Loucy (cell line): ENCODE results near the gene TCL1A.
"Not testable (repeated sequence)": the region's sequence is repeated elsewhere in the genome, so short reads cannot be mapped to it uniquely, and the experiment has no call there.

Source experiments
- H2AFZ ChIP-seq: fragments of 200-600 bp; sonication (generic); 2 replicates; pipeline ENCODE4 v1.6.0; 2016; ENCODE audit warnings: antibody characterized with exemption, mild to moderate bottlenecking, low read length, moderate library complexity
- H3F3A ChIP-seq: fragments of 200-600 bp; 2 replicates; pipeline ENCODE4 v1.6.0; 2016; ENCODE audit warnings: antibody characterized with exemption, low read depth, mild to moderate bottlenecking
- H3K27me3 ChIP-seq: fragments of 200-600 bp; sonication (generic); 2 replicates; pipeline ENCODE4 v1.6.1; 2014; ENCODE audit warnings: low read length, mild to moderate bottlenecking; ENCODE audit not compliant: insufficient read depth, poor library complexity, severe bottlenecking
- H3K36me3 ChIP-seq: fragments of 200-600 bp; sonication (generic); 2 replicates; pipeline ENCODE4 v1.6.1; 2016; ENCODE audit warnings: low read length; ENCODE audit not compliant: insufficient read depth
- H3K4me1 ChIP-seq: fragments of 200-600 bp; sonication (generic); 2 replicates; pipeline ENCODE4 v1.5.1; 2014; ENCODE audit warnings: low read length, mild to moderate bottlenecking; ENCODE audit not compliant: insufficient read depth, poor library complexity, severe bottlenecking
- H3K4me2 ChIP-seq: fragments of 200-600 bp; sonication (generic); 2 replicates; pipeline ENCODE4 v1.6.0; 2014; ENCODE audit warnings: antibody characterized with exemption, low read length, low read depth, mild to moderate bottlenecking; ENCODE audit not compliant: poor library complexity, severe bottlenecking
- H3K4me3 ChIP-seq: fragments of 200-600 bp; sonication (generic); 2 replicates; pipeline ENCODE4 v1.5.1; 2014; ENCODE audit warnings: low read length, mild to moderate bottlenecking, mixed read lengths; ENCODE audit not compliant: poor library complexity, severe bottlenecking
- H3K79me2 ChIP-seq: fragments of 200-600 bp; sonication (generic); 2 replicates; pipeline ENCODE4 v1.6.1; 2014; ENCODE audit warnings: low read length; ENCODE audit not compliant: insufficient read depth
- H3K9ac ChIP-seq: fragments of 200-600 bp; sonication (generic); 2 replicates; pipeline ENCODE4 v1.6.0; 2014; ENCODE audit warnings: mild to moderate bottlenecking, low read depth, low read length, moderate library complexity; ENCODE audit not compliant: poor library complexity, severe bottlenecking
- H3K9me2 ChIP-seq: fragments of 200-600 bp; sonication (generic); replicated peaks from 2 replicates; pipeline ENCODE4 v1.6.1; 2016; ENCODE audit warnings: low read depth, low read length, mixed read lengths
- H3K9me3 ChIP-seq: fragments of 200-600 bp; sonication (generic); 2 replicates; pipeline ENCODE4 v1.6.1; 2014; ENCODE audit warnings: mild to moderate bottlenecking, antibody characterized with exemption, low read length, low read depth; ENCODE audit not compliant: insufficient read depth
- H4K20me1 ChIP-seq: fragments of 200-600 bp; sonication (generic); 2 replicates; pipeline ENCODE4 v1.6.0; 2014; ENCODE audit warnings: antibody characterized with exemption, low read length, mild to moderate bottlenecking; ENCODE audit not compliant: insufficient read depth, poor library complexity, severe bottlenecking
- CTCF ChIP-seq: fragments of 200-600 bp; sonication (generic); conservative IDR thresholded peaks from 2 replicates; pipeline ENCODE4 v1.5.1; 2014; ENCODE audit warnings: mild to moderate bottlenecking, antibody characterized with exemption, low read length
- EZH2phosphoT487 ChIP-seq: fragments of 200-600 bp; IDR thresholded peaks from 2 replicates; pipeline ENCODE4 v1.6.1; 2018; ENCODE audit warnings: antibody characterized with exemption, mild to moderate bottlenecking, moderate library complexity, borderline replicate concordance

The TCL1A gene

GRCh38 chr14:95713596-95714371, at the start of gene TCL1A:
TCL1A (minus strand) TSS chr14:95714125; CDS start chr14:95714066, 59 bp downstream.
- Histone ChIP-seq H3K79me2 (no peaks in the 10 kb centered on the region), H4K20me1 (no peaks in the 10 kb centered on the region), H3K36me3 (no peaks in the 10 kb centered on the region), H3K4me3 (no peak within 1 kb of the TSS), H3K4me1 (no peaks in the 10 kb centered on the region), H3K9me3 (no peaks in the 10 kb centered on the region), H3F3A (no peaks in the 10 kb centered on the region), H3K4me2 (no peak within 1 kb of the TSS), H3K9me2 (no peaks in the 10 kb centered on the region), H3K27me3 (no peaks in the 10 kb centered on the region), H2AFZ (no peak within 1 kb of the TSS), H3K9ac (no peak within 1 kb of the TSS)
- TF ChIP-seq EZH2phosphoT487 (no peak), CTCF (no peak)

GRCh38 chr14:95763032-95763431, 49.1 kb upstream of the TCL1A start:
- H3K9me2 ChIP-seq, H3K79me2 ChIP-seq, H3F3A ChIP-seq, H3K9ac ChIP-seq, H3K9me3 ChIP-seq, H2AFZ ChIP-seq, H3K36me3 ChIP-seq, H3K27me3 ChIP-seq, H3K4me2 ChIP-seq, H3K4me3 ChIP-seq, H4K20me1 ChIP-seq: not testable (repeated sequence)
- H3K4me1 ChIP-seq = peaks cover 11% of the 10 kb centered on the region

- Histone ChIP-seq H3K9ac (no peak overlapping the region), H3K4me1 (peaks cover 11% of the 10 kb centered on the region), H4K20me1 (no peaks in the 10 kb centered on the region), H2AFZ (no peak overlapping the region), H3K79me2 (no peaks in the 10 kb centered on the region), H3K27me3 (no peaks in the 10 kb centered on the region), H3K9me2 (no peaks in the 10 kb centered on the region), H3K9me3 (no peaks in the 10 kb centered on the region), H3K4me2 (peak overlapping the region; percentile 19), H3F3A (no peaks in the 10 kb centered on the region), H3K4me3 (no peak overlapping the region), H3K36me3 (no peaks in the 10 kb centered on the region)
- no peak for TF ChIP-seq EZH2phosphoT487
- TF ChIP-seq CTCF = no peak
These were observed 47.5 kb upstream of the TCL1A start for GRCh38 chr14:95761436-95761835.

- Histone ChIP-seq H3K36me3 (no peaks in the 10 kb centered on the region), H3K9me3 (no peaks in the 10 kb centered on the region), H3K4me2 (no peak overlapping the region), H3K9ac (no peak overlapping the region), H3K9me2 (no peaks in the 10 kb centered on the region), H3K27me3 (no peaks in the 10 kb centered on the region), H2AFZ (no peak overlapping the region), H3F3A (no peaks in the 10 kb centered on the region), H3K79me2 (no peaks in the 10 kb centered on the region), H3K4me3 (no peak overlapping the region), H3K4me1 (peaks cover 11% of the 10 kb centered on the region), H4K20me1 (no peaks in the 10 kb centered on the region)
- no peak for TF ChIP-seq EZH2phosphoT487
- TF ChIP-seq CTCF = no peak
These were observed 46.7 kb upstream of the TCL1A start for GRCh38 chr14:95760596-95760995.
